Upper lobe of left lung (tissue), 4 donors: Measurements from ENCODE around the gene ARID3A.

Source experiments
- POLR2A ChIP-seq, 4 donors: fragments of 450-650 bp; IDR thresholded peaks; one replicate each; pipeline ENCODE4 v1.5.1; 2016 to 2017; ENCODE audit warnings: antibody characterized with exemption in 4 of 4, mild to moderate bottlenecking in 2 of 4
- POLR2AphosphoS5 ChIP-seq, 2 donors: sonication (generic); formaldehyde crosslinking; IDR thresholded peaks; one replicate each; pipeline ENCODE4 v1.5.1; 2017; ENCODE audit warnings: antibody characterized with exemption in 2 of 2
- TF ChIP-seq, protein P1 (sequence below), 6 experiments: fragments of 450-650 bp in 4 of 6; fragments of 200-600 bp in 2 of 6; sonication (generic) in 2 of 6; IDR thresholded peaks; one replicate each; pipeline ENCODE4 v1.5.1; 2016 to 2019; ENCODE audit warnings: antibody characterized with exemption in 6 of 6

GRCh38 chr19:1003283-1003682 is 77.4 kb downstream of the ARID3A start:
- TF ChIP-seq, protein P1, sequence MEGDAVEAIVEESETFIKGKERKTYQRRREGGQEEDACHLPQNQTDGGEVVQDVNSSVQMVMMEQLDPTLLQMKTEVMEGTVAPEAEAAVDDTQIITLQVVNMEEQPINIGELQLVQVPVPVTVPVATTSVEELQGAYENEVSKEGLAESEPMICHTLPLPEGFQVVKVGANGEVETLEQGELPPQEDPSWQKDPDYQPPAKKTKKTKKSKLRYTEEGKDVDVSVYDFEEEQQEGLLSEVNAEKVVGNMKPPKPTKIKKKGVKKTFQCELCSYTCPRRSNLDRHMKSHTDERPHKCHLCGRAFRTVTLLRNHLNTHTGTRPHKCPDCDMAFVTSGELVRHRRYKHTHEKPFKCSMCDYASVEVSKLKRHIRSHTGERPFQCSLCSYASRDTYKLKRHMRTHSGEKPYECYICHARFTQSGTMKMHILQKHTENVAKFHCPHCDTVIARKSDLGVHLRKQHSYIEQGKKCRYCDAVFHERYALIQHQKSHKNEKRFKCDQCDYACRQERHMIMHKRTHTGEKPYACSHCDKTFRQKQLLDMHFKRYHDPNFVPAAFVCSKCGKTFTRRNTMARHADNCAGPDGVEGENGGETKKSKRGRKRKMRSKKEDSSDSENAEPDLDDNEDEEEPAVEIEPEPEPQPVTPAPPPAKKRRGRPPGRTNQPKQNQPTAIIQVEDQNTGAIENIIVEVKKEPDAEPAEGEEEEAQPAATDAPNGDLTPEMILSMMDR (IDR thresholded peaks at IDR 0.05), result no peak
- TF ChIP-seq POLR2A (IDR thresholded peaks at IDR 0.05) (no peak), POLR2AphosphoS5 (IDR thresholded peaks at IDR 0.05) (no peak)
